Left ventricle myocardium superior (tissue), 1 donor: ENCODE measurements around the gene ZNF580. TPM values are rescaled to one million over a fixed set of nuclear protein-coding genes. Genes with fewer than 3 reads are reported as not detected.

Experiments used
- ATAC-seq: fragments of 200-7000 bp; cut with Tn5 transposase; one replicate; pipeline ENCODE4 v1.9.1; 2020; ENCODE audit warnings: mild to moderate bottlenecking, moderate library complexity
- DNase-seq: peaks from one replicate; pipeline ENCODE4 v3.0.0-alpha.2; 2020
- intact Hi-C: fragments of 100-400 bp; cut with micrococcal nuclease; formaldehyde crosslinking; loops from one replicate; pipeline ENCODE4 v1.11.0; 2022
- total RNA-seq: library from RNA; stranded (reverse); fragmentation: NEBNext Ultra II Directional; extraction: Animal tissue kit (Norgen Biotek cat#: 25700); gene quantifications from one replicate; pipeline ENCODE4 v1.2.1, GENCODE V29; 2021
- donor health status: DM: no; HTN: yes; CAD: no; lungs with severe emphysema.

Gene ZNF580
- total RNA-seq, 1 donor from 2014 or later: 12.3 TPM

GRCh38 chr19:55620410-55621204, 20.2 kb upstream of the ZNF580 start:
- intact Hi-C loops: no loop called here
- ATAC-seq (no peak), DNase-seq (peak; percentile 12)

GRCh38 chr19:55621205-55621672, 19.6 kb upstream of the ZNF580 start:
- intact Hi-C loops: no loop called here
- no peak for ATAC-seq

GRCh38 chr19:55621673-55622231, 19.1 kb upstream of the ZNF580 start:
- ATAC-seq (no peak), DNase-seq (peak; percentile 41)
- intact Hi-C loops: no loop called here

More at GRCh38 chr19:55621205-55621672, 19.6 kb upstream of the ZNF580 start:
- DNase-seq: peak; percentile 31

- no peak for ATAC-seq
- DNase-seq: peak; percentile 40
- intact Hi-C loops: no loop called here
Observed at GRCh38 chr19:55622242-55622969, 18.4 kb upstream of the ZNF580 start.

- ATAC-seq (no peak), DNase-seq (no peak)
- intact Hi-C loops: no loop called here
Observed at GRCh38 chr19:55623130-55623529, 17.7 kb upstream of the ZNF580 start.

DNA sequence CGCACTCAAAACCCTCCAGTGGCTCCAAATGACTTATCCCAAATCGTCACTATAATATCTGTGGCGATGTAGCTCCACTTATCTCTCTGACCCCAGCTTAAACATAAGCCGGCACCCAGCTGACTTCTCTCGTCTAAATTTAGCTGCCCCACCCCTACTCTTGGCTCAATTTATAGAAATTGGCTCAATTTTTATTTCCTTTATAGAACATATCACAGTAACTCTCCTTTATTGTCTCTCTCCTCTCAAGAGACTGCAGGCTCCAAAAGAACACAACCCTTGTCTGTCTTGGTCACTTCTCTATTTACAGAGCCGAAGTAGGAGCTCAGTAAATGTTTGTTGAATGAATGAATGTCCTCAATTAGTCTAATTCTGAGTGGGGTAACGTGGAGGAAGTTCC, 17.2 kb upstream of the ZNF580 start:
- intact Hi-C loops: no loop called here
- ATAC-seq: no peak

DNA sequence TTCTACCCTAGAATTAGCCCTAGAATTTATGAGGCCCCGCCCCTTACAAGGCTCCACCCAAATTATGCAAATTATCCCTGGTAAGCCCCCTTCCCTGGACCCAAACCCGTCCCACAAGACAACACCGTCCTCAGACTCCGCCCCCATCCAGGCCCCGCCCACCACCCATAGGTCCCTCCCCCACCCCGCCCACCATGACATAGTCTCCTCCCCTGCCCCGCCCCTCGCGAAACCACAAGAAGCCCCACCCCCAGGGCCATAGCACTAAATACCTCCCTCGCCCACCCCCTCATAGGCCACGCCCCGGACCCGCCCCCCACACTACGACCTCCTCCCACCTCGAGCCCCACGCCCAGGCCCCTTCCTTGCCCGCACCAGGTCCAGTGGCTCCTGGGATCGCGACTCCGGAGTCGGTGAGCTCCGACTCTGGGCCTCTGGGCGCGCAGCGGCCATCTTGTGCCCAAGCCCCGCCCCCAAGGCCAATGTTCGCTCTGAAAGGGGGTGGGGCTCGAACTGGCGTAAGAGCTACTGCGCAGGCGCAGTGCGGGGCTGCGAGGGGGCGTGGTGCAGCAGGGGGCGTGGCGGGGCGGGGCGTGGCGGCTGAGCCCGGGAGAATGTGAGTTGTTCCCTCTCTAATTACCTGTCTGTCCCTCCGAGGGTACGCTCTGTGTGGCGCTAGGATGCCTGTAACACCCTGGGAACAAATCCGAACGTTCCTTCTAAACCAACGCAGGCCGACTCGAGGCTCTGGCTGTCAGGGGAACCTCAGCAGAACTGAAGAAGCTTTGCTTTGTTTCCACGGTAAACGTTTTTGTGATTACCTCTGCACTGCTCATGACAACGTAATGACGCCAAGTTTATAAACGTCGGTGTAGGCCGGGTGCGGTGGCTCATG, 16.4 kb upstream of the ZNF580 start, which contains the start of gene ZNF784:
Gene ZNF784, minus strand, starts transcription at position 458 of the 895 bp plus-strand sequence. Its CDS starts 5 bp downstream, at position 453.
- ATAC-seq: peak; percentile 91
- intact Hi-C loops: no loop called here

More for the DNA sequence above, 17.2 kb upstream of the ZNF580 start:
- no peak for DNase-seq

DNA sequence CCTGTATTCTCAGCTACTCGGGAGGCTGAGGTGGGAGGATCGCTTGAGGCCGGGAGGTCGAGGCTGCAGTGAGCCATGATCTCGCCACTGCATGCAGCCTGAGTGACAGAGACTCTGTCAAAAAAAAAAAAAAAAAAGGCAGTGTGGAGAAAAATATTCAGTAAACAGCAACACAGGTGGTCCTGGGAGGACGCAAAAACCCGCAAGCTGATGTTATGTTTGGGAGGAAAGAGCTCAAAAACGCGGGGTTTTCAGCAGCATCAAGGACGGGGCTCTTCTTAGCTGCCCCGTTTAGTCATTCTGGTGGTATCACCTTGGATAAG, 15.8 kb upstream of the ZNF580 start:
- ATAC-seq: no peak
- no peak for DNase-seq
- intact Hi-C loops: no loop called here

More for the DNA sequence above, 16.4 kb upstream of the ZNF580 start, which contains the start of gene ZNF784:
- DNase-seq: peak; percentile 96

DNA sequence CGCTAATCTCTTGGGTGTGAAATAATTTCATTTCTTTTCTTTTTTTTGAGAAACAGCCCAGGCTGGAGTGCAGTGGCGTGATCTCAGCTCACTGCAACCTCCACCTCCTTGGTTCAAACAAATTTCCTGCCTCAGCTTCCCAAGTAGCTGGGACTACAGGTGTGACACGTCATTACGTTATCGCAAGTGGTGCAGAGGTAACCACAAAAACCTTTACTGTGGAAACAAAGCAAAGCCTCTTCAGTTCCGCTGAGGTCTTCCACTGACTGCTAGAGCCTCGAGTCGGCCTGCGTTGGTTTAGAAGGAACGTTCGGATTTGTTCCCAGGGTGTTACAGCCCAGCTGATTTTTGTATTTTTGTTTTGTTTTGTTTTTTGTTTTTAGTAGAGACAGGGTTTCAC, 14.5 kb upstream of the ZNF580 start:
- intact Hi-C loops: no loop called here
- ATAC-seq (no peak), DNase-seq (no peak)

- ATAC-seq (peak; percentile 62), DNase-seq (peak; percentile 38)
- intact Hi-C loops: no loop called here
Observed at GRCh38 chr19:55632463-55632834, 8.4 kb upstream of the ZNF580 start.

- intact Hi-C loops: no loop called here
- DNase-seq (no peak), ATAC-seq (no peak)
Observed at GRCh38 chr19:55633861-55634260, 6.9 kb upstream of the ZNF580 start.

DNA sequence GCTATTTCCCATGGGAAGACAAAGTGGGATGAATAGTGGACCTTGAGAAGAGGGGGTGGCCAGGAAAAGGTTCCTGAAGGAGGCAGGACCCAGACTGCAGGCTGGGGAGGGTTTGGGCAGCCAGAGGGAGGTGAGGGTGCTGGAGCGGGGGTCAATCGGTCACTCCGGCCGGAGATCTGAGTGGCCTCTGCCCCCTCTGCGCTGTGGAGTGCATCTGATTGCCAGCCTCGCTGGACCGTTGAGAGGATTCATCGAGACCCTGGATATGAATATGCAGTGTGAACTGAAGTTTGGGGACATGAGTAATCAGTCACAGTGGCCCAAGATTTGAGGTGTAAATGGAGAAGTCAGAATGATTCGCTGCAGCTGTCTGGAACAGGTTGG, 5.5 kb upstream of the ZNF580 start:
- ATAC-seq: no peak
- intact Hi-C loops: no loop called here
- peak; percentile 29 for DNase-seq

DNA sequence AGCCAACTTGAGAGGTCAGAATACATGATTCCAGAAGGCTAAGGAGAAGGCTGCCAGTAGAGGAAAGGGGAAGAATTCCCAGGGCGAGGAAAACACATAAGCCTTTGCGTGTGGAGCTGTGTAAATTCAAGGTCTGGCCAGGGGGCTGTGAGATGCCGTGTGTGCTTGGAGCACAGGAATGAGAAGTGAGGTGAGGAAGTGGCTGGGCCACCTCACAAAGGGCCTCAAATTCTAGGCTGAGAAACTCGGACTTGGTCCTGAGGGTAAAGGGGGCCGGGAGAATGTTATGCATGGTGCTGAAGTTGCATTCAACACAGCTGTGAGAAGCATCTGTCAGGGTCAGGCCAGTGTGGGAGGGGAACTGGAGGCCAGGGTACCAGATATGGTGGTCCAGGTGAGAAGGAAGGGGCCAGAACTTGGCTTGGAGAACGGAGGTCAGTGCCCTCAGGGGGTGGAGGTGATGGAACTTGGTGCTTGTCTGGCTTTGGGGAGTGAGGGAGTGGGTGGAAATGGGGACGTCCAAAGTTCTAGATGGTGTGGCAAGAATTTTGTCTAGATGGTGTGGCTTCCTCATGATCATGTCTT, 4.9 kb upstream of the ZNF580 start:
- no peak for ATAC-seq
- intact Hi-C loops: no loop called here
- peak; percentile 12 for DNase-seq

GRCh38 chr19:55636723-55637122, 4.1 kb upstream of the ZNF580 start:
- intact Hi-C loops: no loop called here
- ATAC-seq (no peak), DNase-seq (peak; percentile 20)

DNA sequence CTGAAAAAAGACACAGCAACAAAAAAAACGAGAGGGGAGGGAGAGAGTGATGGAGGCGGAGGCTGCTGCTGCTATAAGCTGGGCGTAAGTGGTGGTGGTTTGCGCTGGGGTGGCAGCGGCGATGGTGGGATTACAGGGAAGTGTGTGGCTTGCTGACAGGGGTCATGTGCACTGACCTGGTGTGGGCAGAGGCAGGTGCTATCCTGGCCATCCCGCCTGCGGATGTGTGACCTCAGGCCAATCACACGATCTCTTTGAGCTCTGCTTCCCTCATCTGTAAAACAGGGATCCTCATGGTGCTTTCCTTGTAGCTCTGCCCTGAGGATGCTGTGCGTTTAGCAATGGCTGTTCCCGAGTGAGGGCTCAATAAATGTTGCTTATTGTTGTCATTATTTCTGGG, 3.3 kb upstream of the ZNF580 start:
- ATAC-seq: no peak
- intact Hi-C loops: no loop called here
- DNase-seq: peak; percentile 30

DNA sequence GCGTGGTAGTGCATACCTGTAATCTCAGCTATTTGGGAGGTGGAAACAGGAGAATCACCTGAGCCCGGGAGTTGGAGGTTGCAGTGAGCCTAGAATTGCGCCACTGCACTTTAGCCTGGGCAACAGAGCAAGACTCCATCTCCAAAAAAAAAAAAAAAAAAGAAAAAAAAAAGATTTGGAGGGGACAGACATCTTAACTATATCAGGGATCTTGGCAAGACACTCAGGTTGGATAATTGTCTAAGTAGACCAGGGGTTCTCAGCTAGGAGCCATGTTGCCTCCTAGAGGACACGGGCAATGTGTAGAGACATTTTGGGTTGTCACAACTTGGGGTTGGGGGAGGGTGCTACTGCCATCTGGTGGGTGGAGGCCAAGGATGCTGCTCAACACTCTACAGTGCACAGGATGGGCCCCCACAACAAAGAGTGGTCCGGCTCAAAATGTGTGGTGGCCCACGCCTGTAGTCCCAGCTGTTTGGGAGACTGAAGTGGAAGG, 1.9 kb upstream of the ZNF580 start:
- ATAC-seq (no peak), DNase-seq (peak; percentile 38)
- intact Hi-C loops: no loop called here

DNA sequence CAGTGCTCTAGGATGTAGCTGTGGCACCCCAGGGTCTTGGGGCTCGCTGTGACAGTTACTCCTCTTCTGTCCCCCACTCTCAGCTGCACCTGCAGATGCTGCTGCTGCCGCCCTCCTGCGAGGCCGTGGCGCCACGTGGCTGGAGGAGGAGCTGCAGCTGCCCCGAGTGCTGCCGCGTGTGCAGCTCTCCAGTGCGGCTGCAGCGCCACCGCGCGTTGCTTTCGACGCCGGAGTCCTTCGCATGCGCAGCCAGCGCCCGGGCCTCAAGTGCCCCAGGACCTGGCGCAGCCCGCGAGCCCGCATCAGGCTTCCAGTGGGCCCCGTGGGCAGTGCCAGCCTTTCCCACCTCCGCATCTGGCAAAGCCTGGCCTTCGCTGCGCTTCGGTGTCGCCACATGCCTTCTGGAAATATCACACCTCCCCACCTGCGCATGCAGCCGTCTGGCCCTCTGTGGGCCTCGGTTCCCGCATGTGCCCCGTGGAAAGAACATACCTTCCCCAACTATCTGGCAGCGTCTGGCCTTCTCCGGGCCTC, 692 bp upstream of the ZNF580 start:
- DNase-seq (peak; percentile 83), ATAC-seq (peak; percentile 23)
- intact Hi-C loops: no loop called here

DNA sequence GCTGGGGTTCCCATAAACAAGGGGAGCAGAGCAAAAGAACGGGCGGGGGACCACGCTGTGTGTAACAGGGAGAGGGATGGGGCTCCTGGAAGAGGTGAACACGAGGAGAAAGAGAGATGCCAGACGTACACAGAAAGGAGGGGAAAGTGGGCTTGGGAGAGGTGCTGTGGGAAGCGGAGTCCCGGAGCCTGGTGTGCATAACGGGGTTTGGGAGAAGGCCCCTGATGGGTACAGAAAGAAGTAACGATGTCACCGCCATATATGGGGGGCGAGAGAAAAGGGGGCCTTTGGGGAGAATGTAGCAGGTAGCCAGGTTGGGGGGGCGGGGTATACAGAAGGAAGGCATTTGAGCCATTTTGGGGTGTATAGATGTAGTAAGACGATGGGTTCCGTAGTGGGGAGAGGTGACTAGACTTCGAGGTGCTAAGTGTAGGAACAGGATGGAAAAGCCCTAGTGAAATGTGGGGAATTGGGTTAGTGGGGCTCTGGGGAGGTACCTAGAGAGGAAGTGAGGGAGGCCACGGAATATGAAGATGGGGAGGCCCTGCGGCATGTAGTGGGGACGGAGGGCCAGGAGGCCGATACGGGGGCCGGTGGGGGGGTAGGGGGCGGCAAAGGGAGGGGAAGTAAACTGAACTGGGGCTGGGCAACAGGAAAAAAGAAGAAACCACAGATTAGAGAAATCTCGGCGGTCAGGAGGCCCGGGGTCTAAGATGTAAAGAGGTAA, 787 bp downstream of the ZNF580 start:
- ATAC-seq: peak; percentile 0
- DNase-seq: peak; percentile 11
- intact Hi-C loops: no loop called here
